ENCODE data around the gene SLC38A3.
"Not testable (repeated sequence)": the region's sequence is repeated elsewhere in the genome, so short reads cannot be mapped to it uniquely, and the experiment has no call there.

The SLC38A3 gene

GRCh38 chr3:50259432-50260026, 54.5 kb downstream of the SLC38A3 start:
- Histone ChIP-seq H3K36me3 (ENCODE audit: control insufficient read depth, insufficient read depth, low read length) (peaks cover 16% of the 10 kb centered on the region), H3K27me3 (ENCODE audit: control insufficient read depth, insufficient read depth, low read length, poor library complexity, severe bottlenecking) (no peaks in the 10 kb centered on the region), H3K27ac (ENCODE audit: insufficient read depth, low read depth, low read length, poor library complexity, severe bottlenecking) (peak overlapping the region; percentile 51), H3K4me3 (ENCODE audit: insufficient read depth, low read depth, low read length) (no peak overlapping the region), H3K9me3 (ENCODE audit: control insufficient read depth, low read length) (no peaks in the 10 kb centered on the region), H3K4me1 (ENCODE audit: control insufficient read depth, insufficient read depth, low read length) (peaks cover 47% of the 10 kb centered on the region)
- 70% methylated on average over 18 of the region's 18 CpGs for WGBS, 2 experiments

GRCh38 chr3:50260027-50260941, 55.2 kb downstream of the SLC38A3 start:
- 2 to 3% methylated on average over 70 of the region's 70 CpGs for WGBS, 2 experiments
- Histone ChIP-seq H3K4me1 (ENCODE audit: control insufficient read depth, insufficient read depth, low read length) (peaks cover 51% of the 10 kb centered on the region), H3K36me3 (ENCODE audit: control insufficient read depth, insufficient read depth, low read length) (peaks cover 14% of the 10 kb centered on the region), H3K4me3 (ENCODE audit: insufficient read depth, low read depth, low read length) (peak overlapping the region; percentile 44), H3K27me3 (ENCODE audit: control insufficient read depth, insufficient read depth, low read length, poor library complexity, severe bottlenecking) (no peaks in the 10 kb centered on the region), H3K27ac (ENCODE audit: insufficient read depth, low read depth, low read length, poor library complexity, severe bottlenecking) (peak overlapping the region; percentile 100), H3K9me3 (ENCODE audit: control insufficient read depth, low read length) (no peaks in the 10 kb centered on the region)

GRCh38 chr3:50260942-50261441, 55.9 kb downstream of the SLC38A3 start:
- peaks cover 12% of the 10 kb centered on the region for H3K36me3 ChIP-seq (ENCODE audit: control insufficient read depth, insufficient read depth, low read length)
- 76 to 78% methylated on average over 5 of the region's 5 CpGs for WGBS, 2 experiments
- peaks cover 58% of the 10 kb centered on the region for H3K4me1 ChIP-seq (ENCODE audit: control insufficient read depth, insufficient read depth, low read length)
- peak overlapping the region; percentile 44 for H3K4me3 ChIP-seq (ENCODE audit: insufficient read depth, low read depth, low read length)
- no peaks in the 10 kb centered on the region for H3K9me3 ChIP-seq (ENCODE audit: control insufficient read depth, low read length)
- peak overlapping the region; percentile 100 for H3K27ac ChIP-seq (ENCODE audit: insufficient read depth, low read depth, low read length, poor library complexity, severe bottlenecking)
- H3K27me3 ChIP-seq (ENCODE audit: control insufficient read depth, insufficient read depth, low read length, poor library complexity, severe bottlenecking): no peaks in the 10 kb centered on the region

- WGBS, 2 experiments: 86 to 88% methylated on average over 2 of the region's 2 CpGs
- peaks cover 7% of the 10 kb centered on the region for H3K36me3 ChIP-seq (ENCODE audit: control insufficient read depth, insufficient read depth, low read length)
- H3K9me3 ChIP-seq (ENCODE audit: control insufficient read depth, low read length): no peaks in the 10 kb centered on the region
- H3K4me1 ChIP-seq (ENCODE audit: control insufficient read depth, insufficient read depth, low read length): peaks cover 64% of the 10 kb centered on the region
- no peak overlapping the region for H3K27ac ChIP-seq (ENCODE audit: insufficient read depth, low read depth, low read length, poor library complexity, severe bottlenecking)
- no peak overlapping the region for H3K4me3 ChIP-seq (ENCODE audit: insufficient read depth, low read depth, low read length)
- no peaks in the 10 kb centered on the region for H3K27me3 ChIP-seq (ENCODE audit: control insufficient read depth, insufficient read depth, low read length, poor library complexity, severe bottlenecking)
Measured at GRCh38 chr3:50261505-50261904, 56.4 kb downstream of the SLC38A3 start.

- peaks cover 71% of the 10 kb centered on the region for H3K4me1 ChIP-seq (ENCODE audit: control insufficient read depth, insufficient read depth, low read length)
- whole genome bisulfite sequencing, 2 experiments: 93 to 97% methylated on average over 4 of the region's 4 CpGs
- H3K27me3 ChIP-seq (ENCODE audit: control insufficient read depth, insufficient read depth, low read length, poor library complexity, severe bottlenecking); H3K36me3 ChIP-seq (ENCODE audit: control insufficient read depth, insufficient read depth, low read length); H3K27ac ChIP-seq (ENCODE audit: insufficient read depth, low read depth, low read length, poor library complexity, severe bottlenecking); H3K4me3 ChIP-seq (ENCODE audit: insufficient read depth, low read depth, low read length); H3K9me3 ChIP-seq (ENCODE audit: control insufficient read depth, low read length): not testable (repeated sequence)
Measured at GRCh38 chr3:50262200-50262599, 57.1 kb downstream of the SLC38A3 start.

- H3K27ac ChIP-seq (ENCODE audit: insufficient read depth, low read depth, low read length, poor library complexity, severe bottlenecking): no peak overlapping the region
- 92 to 94% methylated on average over 7 of the region's 7 CpGs for WGBS, 2 experiments
Measured at GRCh38 chr3:50262778-50263177, 57.7 kb downstream of the SLC38A3 start.

GRCh38 chr3:50263478-50264382, 58.7 kb downstream of the SLC38A3 start:
- Histone ChIP-seq H3K4me1 (ENCODE audit: control insufficient read depth, insufficient read depth, low read length) (peaks cover 78% of the 10 kb centered on the region), H3K36me3 (ENCODE audit: control insufficient read depth, insufficient read depth, low read length) (no peaks in the 10 kb centered on the region)
- 70 to 72% methylated on average over 6 of the region's 6 CpGs for WGBS, 2 experiments

More at GRCh38 chr3:50262778-50263177, 57.7 kb downstream of the SLC38A3 start:
- H3K4me3 ChIP-seq (ENCODE audit: insufficient read depth, low read depth, low read length): no peak overlapping the region
- H3K9me3 ChIP-seq (ENCODE audit: control insufficient read depth, low read length): no peaks in the 10 kb centered on the region
- peaks cover 76% of the 10 kb centered on the region for H3K4me1 ChIP-seq (ENCODE audit: control insufficient read depth, insufficient read depth, low read length)
- no peaks in the 10 kb centered on the region for H3K27me3 ChIP-seq (ENCODE audit: control insufficient read depth, insufficient read depth, low read length, poor library complexity, severe bottlenecking)
- H3K36me3 ChIP-seq (ENCODE audit: control insufficient read depth, insufficient read depth, low read length): peaks cover 6% of the 10 kb centered on the region

GRCh38 chr3:50264383-50264963, 59.4 kb downstream of the SLC38A3 start:
- no peaks in the 10 kb centered on the region for H3K27me3 ChIP-seq (ENCODE audit: control insufficient read depth, insufficient read depth, low read length, poor library complexity, severe bottlenecking)
- H3K36me3 ChIP-seq (ENCODE audit: control insufficient read depth, insufficient read depth, low read length): no peaks in the 10 kb centered on the region
- peak overlapping the region; percentile 79 for H3K27ac ChIP-seq (ENCODE audit: insufficient read depth, low read depth, low read length, poor library complexity, severe bottlenecking)
- WGBS, 2 experiments: 1% methylated on average over 5 to 7 of the region's 7 CpGs
- H3K9me3 ChIP-seq (ENCODE audit: control insufficient read depth, low read length): no peaks in the 10 kb centered on the region
- H3K4me3 ChIP-seq (ENCODE audit: insufficient read depth, low read depth, low read length): no peak overlapping the region
- H3K4me1 ChIP-seq (ENCODE audit: control insufficient read depth, insufficient read depth, low read length): peaks cover 80% of the 10 kb centered on the region

More at GRCh38 chr3:50263478-50264382, 58.7 kb downstream of the SLC38A3 start:
- Histone ChIP-seq H3K27me3 (ENCODE audit: control insufficient read depth, insufficient read depth, low read length, poor library complexity, severe bottlenecking) (no peaks in the 10 kb centered on the region), H3K27ac (ENCODE audit: insufficient read depth, low read depth, low read length, poor library complexity, severe bottlenecking) (peak overlapping the region; percentile 79), H3K4me3 (ENCODE audit: insufficient read depth, low read depth, low read length) (no peak overlapping the region), H3K9me3 (ENCODE audit: control insufficient read depth, low read length) (no peaks in the 10 kb centered on the region)

- no peaks in the 10 kb centered on the region for H3K27me3 ChIP-seq (ENCODE audit: control insufficient read depth, insufficient read depth, low read length, poor library complexity, severe bottlenecking)
- H3K4me1 ChIP-seq (ENCODE audit: control insufficient read depth, insufficient read depth, low read length): peaks cover 82% of the 10 kb centered on the region
- WGBS, 2 experiments: 71 to 74% methylated on average over 7 of the region's 7 CpGs
- H3K4me3 ChIP-seq (ENCODE audit: insufficient read depth, low read depth, low read length): no peak overlapping the region
- H3K9me3 ChIP-seq (ENCODE audit: control insufficient read depth, low read length): no peaks in the 10 kb centered on the region
- H3K36me3 ChIP-seq (ENCODE audit: control insufficient read depth, insufficient read depth, low read length): no peaks in the 10 kb centered on the region
- H3K27ac ChIP-seq (ENCODE audit: insufficient read depth, low read depth, low read length, poor library complexity, severe bottlenecking): peak overlapping the region; percentile 79
Measured at GRCh38 chr3:50264964-50265485, 60.0 kb downstream of the SLC38A3 start.
